ENCODE data around the gene SEZ6. TPM values are rescaled to one million over a fixed set of nuclear protein-coding genes. Genes with fewer than 3 reads are reported as not detected.
A peak's percentile ranks its signal among the peaks of the same experiment; 100 is the strongest.
"Not testable (repeated sequence)": the region's sequence is repeated elsewhere in the genome, so short reads cannot be mapped to it uniquely, and the experiment has no call there.

SEZ6 gene
- polyA plus RNA-seq, 3 donors, result 0.21 to 0.25 TPM; not detected in 1

DNA sequence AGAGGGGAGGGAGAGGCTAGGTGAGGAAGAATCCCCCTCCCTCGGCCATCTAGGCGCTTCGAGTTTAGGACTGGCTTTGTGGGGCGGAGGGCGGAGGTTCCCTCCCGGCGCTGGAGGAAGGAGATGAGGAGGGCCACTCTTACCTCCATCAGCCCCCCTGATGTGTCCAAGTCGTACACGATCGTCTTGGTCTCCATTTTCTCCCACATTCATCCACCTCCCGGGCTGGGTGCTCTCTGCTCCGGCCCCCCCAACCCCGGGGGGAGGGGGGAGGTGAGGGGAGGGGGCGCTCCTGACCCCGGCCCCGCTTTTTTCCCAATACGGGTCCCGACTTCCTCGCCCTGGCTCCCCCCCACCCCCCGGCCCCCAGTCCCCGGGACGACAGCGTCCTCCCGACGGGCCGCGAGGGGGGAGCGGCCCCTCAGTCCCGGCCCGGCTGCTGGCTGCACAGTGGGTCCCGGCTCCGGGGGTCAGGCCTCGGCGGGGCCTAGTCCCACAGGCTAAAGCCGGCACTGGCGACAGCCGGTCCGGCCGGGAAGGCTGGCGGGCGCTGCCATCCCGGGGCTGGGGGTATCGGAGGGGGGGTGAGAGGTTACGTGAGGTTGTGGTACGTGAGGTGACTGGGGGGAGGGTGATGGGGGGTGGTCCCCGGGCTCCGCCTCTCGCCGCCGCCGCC, 54.9 kb downstream of the SEZ6 start:
- 0 to 1% (median 0%) methylated on average over 19 to 51 of the region's 51 CpGs for WGBS, 3 donors
- peak overlapping the region; percentile 84 for H3K27ac ChIP-seq (ENCODE audit: low read depth, low read length)

DNA sequence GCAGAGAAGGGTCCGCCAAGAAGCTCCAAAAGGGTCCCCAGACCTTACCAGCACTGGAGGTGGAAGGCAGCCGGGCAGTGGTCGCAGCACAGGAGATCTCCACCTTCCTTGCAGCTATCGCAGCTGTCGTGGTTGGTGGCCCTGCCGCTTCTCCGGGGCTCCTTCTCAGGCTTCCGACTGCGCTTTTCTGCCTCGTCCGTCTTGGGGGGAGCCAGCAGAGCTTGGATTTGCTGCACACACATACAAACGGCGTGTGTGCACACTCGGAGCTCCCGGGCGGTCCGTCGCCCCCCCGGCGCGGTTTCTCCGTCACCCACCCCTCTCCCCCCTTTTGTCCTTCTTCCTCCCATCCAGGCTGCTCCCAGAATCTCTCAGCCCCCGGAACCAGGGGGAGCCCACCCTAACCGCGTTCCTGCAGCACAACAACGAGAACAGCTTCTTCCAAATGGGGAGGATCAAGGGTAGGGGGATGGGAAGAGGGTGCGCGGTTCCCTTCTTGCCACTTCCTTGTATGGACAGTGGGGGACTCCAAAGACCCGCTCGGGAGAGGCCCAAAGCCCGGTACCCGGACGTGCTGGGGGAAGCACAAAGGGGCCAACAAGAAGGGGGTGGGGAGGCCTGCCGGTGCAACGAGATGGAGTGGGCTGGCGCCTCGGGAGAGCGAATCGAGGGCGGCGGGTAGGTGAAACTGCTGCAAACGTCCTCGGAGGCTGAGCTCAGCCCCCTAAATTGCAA, 55.6 kb downstream of the SEZ6 start:
- no peak overlapping the region for H3K27ac ChIP-seq (ENCODE audit: low read depth, low read length)
- 0 to 1% (median 0%) methylated on average over 43 of the region's 43 CpGs for WGBS, 3 donors

DNA sequence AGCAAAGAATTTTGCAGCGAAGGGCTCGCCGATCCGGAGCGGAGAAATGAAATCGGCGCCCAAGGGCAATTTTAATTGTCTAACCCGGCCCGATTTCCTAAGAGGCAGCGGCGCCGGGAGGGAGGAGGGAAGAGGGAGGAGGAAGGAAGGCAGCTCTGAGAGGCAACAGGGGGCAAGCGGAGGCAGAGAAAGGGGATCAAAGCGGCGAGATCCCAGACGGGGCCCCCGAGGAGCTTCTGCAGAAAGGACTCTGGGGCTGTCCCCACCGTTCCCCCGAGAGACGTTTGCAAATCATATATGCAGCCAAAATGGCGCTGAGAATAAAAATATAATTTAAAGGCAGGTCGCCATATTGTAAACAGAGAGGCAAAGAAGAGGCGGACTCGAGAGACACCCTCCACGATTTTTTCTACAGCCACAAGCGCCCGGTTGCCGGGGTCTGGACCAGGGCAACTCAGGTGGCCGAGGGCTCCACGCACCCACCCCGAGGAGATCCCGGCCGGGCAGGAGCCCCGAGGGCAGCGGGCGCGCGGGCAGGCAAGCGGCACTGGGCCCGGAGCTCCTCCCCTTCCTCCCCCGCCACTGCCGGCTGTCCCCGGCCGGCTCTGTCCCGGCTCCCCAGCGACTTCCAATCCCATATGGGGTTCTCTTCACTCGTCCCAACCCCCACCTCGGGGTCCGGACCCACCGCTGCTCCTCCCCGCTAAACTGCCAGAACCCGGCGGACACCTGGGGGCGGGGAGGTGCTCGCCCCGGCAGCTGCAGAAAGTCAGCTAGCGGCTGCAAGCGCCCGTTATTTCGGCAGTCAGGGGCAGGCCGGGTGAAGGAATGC, 56.4 kb downstream of the SEZ6 start:
- 0% methylated on average over 51 to 61 of the region's 61 CpGs for WGBS, 3 donors
- H3K27ac ChIP-seq (ENCODE audit: low read depth, low read length), result no peak overlapping the region

DNA sequence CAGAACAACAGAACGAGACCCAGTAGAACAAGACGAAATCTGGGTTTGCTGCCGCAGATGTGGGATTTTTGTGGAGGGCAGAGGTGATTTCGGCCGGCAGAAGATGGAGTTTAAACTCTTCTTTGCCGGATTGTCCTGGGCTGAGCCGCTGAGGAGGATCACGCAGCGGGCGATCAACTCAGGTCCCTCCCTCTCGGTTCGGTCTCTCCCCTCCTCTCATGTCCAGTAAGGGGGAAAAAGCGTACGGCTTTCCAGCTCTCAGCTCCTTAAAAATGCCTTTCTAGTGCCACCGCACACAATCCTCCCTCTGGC, 57.0 kb downstream of the SEZ6 start:
- no peak overlapping the region for H3K27ac ChIP-seq (ENCODE audit: low read depth, low read length)
- WGBS, 3 donors, result 0 to 1% (median 1%) methylated on average over 15 of the region's 15 CpGs

DNA sequence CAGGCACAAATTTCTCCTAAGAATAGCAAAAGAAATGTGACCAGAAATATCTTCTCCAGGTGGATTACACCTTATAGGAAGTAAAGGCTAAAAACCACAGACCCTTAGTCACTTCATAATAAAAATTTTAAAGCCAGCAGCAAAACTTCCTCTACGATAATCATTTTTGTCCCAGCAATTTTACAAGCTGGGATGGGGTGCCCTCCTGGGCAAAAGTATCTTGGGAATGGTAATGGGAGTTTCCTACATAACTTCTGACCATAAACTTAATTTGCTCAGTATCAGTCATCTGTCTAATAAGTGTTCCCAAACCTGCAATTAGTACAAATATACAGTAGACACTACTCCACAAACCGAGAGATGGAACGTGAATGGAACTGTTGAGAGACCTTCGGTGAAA, 57.5 kb downstream of the SEZ6 start:
- WGBS, 3 donors, result 12 to 24% (median 24%) methylated on average over 4 of the region's 4 CpGs

DNA sequence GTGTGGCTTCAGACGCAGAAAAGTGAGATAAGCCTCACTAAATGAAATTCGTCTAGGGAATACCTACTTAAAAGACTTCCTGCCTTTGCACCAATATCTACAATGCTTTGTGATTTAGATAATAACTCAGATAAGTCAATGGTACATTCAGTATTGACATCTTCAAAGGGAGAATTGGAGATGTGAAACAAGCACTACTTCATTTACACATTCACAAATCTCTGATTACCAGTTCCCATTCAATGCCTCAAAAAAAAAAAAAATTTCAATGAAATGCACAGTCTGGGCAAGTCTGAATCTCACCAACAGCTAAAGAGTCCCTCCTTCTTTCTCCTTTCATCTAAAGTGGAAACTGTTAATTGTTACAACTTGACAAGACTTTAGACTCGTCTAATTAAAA, 58.2 kb downstream of the SEZ6 start:
- 26 to 61% (median 48%) methylated on average over 3 of the region's 3 CpGs for WGBS, 3 donors
- H3K27ac ChIP-seq (ENCODE audit: low read depth, low read length), result no peak overlapping the region

More for the DNA sequence above, 57.5 kb downstream of the SEZ6 start:
- no peak overlapping the region for H3K27ac ChIP-seq (ENCODE audit: low read depth, low read length)

DNA sequence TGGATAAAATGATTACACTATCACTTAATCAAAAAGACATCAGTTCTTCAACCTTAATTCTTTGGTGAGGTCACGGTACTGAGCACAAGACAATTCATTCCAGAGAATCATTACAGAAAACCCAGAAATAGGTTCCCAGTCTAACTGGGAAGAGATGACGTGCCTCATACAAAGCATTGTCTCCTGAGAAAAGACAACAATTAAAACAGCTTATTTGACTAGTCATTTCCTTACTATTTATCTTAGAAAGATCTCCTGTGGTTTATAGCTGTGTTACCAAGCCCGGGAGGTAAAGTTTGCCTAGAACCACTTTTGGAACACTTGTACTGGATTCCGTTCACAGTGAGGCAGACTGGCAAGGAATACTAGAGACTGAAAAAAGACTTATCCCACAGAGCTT, 59.6 kb downstream of the SEZ6 start:
- no peak overlapping the region for H3K27ac ChIP-seq (ENCODE audit: low read depth, low read length)
- 43 to 58% (median 54%) methylated on average over 4 of the region's 4 CpGs for WGBS, 3 donors

DNA sequence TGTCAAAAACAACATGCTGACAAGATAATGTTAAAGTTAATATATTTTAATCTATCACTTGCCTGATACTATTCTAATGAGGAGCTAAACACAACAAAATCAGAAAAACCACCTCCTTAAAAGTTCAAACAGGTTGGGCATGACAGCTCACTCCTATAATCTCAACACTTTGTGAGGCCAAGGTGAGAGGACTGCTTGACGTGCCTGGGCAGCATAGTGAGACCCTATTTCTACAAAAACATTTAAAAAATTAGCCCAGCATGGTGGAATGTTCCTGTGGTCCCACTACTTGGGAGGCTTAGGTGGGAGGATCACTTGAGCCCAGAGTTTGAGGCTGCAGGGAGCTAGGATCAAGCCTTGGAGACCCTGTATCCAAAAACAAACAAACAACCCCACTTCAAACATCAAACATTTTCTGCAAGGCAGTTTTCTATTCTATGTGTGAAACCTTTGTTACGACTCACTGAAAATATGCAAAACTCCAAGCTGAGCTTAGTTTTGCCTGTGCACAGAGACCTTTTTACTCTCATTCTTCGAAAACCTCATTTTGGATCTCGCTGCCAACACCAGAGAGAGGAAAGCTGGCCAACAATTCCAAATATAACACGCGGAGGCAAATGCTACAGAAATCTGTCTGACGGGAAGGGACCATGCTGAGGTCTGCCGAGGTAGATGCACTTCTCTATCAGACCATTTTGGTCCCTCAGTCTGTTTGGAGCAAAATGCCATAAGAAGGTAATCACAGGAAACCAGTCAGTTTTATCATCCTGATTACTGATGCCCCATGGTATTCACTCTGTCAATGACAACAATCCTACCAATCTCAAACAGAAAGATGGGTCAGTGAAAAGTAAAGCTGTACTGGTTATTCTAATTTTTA, 60.7 kb downstream of the SEZ6 start:
- H3K27ac ChIP-seq (ENCODE audit: low read depth, low read length), result no peak overlapping the region
- 57 to 65% (median 59%) methylated on average over 8 of the region's 8 CpGs for WGBS, 3 donors

DNA sequence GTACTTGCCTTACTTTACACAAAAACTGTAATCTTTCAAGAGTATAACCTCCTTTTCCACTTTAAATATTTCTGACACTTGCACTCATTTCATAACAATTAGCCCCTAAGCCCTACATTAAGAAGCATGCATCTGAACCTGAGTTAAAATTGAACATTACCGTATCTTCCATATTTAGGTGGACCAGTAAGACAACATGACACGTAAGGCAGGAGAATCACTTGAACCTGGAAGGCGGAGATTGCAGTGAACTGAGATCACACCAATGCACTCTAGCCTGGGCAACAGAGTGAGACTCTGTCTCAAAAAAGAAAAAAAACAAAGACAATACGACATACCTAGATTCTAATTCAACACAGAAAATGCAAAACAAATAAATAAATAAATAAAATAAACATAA, 61.5 kb downstream of the SEZ6 start:
- H3K27ac ChIP-seq (ENCODE audit: low read depth, low read length), result no peak overlapping the region
- WGBS, 3 donors, result 63 to 92% (median 90%) methylated on average over 4 of the region's 4 CpGs

DNA sequence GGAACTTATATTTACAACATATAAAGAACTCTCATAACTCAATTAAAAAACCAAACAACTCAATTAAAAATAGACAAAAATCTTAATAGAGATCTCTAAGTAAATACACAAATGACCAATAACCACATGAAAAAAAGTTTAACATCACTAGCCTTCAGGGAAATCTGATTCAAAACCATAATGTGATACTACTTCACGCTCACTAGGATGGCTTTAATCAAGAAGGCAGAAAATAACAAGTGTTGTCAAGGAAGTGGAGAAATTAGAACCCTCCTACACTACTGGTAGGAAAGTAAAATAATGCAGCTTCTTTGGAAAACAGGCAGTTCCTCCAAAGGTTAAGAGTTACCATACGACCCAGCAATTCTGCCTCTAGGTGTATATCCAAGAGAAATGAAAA, 62.9 kb downstream of the SEZ6 start:
- no peak overlapping the region for H3K27ac ChIP-seq (ENCODE audit: low read depth, low read length)
- 87 to 95% (median 93%) methylated on average over 2 of the region's 2 CpGs for WGBS, 3 donors

DNA sequence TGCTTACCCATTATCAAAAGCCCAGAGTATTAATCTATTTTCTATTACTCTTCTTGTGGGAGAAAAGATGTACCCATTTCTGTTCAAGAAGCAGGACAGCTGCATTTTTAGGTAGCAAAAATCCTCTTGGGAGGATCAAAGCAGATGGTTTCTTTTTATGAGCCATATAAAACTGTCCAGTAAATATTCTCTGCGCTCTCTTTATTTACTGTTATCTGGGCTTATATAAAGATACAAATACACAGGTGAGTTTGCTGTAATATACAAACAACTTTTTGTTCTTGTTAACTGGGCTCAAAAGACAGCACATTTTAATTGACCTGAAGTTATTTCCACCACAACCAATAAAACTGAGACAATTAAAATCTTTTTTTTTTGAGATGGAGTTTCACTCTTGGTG, 64.6 kb downstream of the SEZ6 start:
- 71 to 97% (median 83%) methylated on average over 1 of the region's 1 CpG for WGBS, 3 donors
- H3K27ac ChIP-seq (ENCODE audit: low read depth, low read length), result no peak overlapping the region

DNA sequence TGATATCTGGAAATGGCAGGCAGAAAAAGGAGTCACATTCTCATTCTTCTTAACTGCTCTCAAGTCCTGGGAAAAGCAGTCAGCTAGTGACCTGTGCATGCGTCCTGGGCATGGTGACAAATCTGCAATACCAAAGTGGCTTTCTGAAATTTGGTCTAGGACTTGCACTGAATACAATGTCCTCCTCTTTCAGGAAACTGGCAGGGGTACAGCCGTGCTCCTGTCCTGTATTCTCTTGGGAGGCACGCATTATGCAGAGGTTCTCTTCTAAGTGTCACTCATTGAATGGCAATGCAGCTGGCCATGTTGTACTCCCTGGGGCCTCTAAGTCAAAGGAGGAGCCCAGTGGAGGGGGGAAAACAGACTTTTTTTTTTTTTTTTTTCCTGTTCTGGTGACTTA, 65.2 kb downstream of the SEZ6 start:
- 27 to 42% (median 41%) methylated on average over 3 of the region's 3 CpGs for WGBS, 3 donors
- no peak overlapping the region for H3K27ac ChIP-seq (ENCODE audit: low read depth, low read length)

DNA sequence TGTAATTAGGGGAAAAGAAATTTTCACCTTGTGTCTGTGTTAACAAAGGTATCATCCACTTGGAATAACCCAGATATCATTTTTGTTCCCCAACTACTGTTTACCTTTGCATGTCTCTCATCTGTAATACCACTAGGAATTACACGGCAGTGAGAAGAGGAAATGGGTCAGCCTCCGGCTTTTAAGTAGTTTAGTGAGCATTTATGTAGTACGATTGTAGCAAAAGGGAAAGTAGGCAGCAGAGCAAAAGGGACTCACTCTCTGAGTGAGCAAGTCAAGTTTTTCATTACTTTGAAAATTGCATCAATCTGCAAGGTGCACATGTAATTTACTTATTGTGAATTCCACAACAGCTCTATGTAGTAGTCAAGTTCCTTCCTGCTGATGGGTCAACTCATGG, 65.7 kb downstream of the SEZ6 start:
- no peak overlapping the region for H3K27ac ChIP-seq (ENCODE audit: low read depth, low read length)
- WGBS, 3 donors, result 40 to 64% (median 42%) methylated on average over 3 of the region's 3 CpGs

DNA sequence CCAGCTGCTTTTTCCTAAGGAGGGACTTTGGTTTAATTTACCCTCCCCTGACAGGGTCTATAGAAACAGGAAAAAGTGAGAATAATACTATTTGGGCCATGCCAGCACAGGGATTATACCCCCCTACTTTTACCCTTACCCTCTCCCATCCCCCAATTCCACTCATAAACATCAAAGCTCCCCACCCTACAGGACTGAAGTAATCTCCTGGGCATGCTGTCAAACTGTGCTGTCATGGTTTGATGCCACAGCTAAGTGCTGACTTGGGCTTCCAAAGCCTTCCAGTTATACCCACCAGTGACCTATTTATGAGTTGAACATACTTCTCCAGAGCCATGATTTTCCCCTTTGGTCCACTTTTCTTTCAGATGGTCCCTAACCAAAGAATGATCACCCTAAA, 67.3 kb downstream of the SEZ6 start:
- H3K27ac ChIP-seq (ENCODE audit: low read depth, low read length), result no peak overlapping the region

DNA sequence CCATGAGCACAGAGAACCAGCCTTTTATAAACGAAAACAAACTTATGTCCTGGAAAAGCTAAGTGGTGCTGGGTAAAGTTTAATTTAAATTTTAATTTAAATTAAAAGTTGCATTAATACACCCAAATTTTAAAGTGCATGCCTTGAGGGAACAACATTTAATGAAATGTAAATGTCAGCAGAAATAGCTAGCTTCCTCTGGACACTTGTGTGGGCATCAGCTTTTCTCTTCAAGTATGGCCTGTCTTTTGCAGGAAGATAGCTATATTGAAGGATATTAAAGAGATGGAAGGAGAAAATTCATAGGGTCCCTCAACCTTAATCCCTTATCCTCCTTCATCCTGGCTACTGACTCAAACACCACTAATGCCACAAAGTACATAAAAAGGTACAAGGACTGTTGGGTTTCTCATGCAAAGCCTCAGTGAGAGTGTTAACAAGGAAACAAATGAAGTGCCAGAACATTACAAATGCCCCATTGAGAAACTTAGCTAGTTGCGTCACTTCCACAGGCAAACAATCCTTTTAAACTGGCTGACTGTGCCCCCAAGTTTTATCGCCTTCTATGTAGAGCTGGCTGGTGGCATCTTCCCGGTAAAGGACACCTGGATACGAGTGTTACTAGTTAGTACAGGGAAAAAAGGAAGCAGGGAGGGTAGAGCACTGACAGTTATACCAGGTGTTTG, 68.6 kb downstream of the SEZ6 start:
- H3K27ac ChIP-seq (ENCODE audit: low read depth, low read length), result no peak overlapping the region
- WGBS, 3 donors, result 50 to 62% (median 51%) methylated on average over 5 of the region's 5 CpGs

DNA sequence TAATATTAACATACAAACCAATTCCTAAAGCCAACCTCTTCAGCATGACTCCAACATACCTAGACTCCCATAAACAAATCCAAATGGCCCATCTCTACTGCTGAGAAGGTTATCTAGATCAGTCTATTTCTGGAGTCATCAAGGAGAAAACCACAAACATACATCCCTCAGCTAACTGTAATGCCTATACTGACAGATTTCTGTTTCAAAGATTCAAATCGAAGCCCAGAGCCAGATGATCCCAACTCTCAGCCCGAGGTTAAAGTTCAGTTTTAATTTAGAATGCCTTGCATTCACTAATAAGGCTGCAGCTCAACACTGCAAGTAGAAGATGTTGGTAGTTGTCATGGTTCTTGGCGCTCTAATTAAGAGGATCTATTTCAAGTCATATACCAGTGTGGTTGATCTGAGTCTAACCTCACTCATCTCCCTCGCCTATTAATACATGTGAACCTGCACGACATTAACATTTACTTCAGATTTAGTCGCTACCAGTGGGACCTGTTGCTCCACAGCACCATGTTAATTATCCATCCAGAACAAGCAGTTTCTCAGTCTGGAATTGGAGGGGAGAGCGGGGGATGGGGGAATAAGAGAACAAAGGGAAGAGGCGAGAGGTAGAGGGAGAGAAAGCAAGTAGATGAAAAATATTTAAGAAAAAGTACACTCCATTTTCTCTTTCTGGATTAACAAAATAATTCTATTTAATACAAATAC, 69.9 kb downstream of the SEZ6 start:
- WGBS, 3 donors, result 73 to 93% (median 93%) methylated on average over 8 of the region's 8 CpGs

DNA sequence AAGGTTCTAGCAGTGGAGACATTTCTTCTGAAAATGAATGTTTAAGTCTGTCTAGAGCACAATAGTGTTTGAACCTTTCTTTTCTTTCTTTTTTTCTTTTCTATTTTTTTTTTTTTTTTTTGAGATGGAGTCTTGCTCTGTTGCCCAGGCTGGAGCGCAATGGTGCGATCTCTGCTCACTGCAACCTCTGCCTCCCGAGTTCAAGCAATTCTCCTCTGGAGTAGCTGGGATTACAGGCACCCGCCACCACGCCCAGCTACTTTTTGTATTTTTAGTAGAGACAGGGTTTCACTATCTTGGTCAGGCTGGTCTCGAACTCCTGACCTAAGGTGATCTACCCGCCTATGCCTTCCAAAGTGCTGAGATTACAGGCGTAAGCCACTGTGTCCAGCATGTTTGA, 71.3 kb downstream of the SEZ6 start:
- 94 to 99% (median 98%) methylated on average over 8 of the region's 8 CpGs for WGBS, 3 donors

More for the DNA sequence above, 69.9 kb downstream of the SEZ6 start:
- no peak overlapping the region for H3K27ac ChIP-seq (ENCODE audit: low read depth, low read length)

More for the DNA sequence above, 71.3 kb downstream of the SEZ6 start:
- H3K27ac ChIP-seq (ENCODE audit: low read depth, low read length), result not testable (repeated sequence)

All from adipose tissue (tissue), 3 donors.